Measurements from ENCODE around the gene AFF4. TPM values are rescaled to one million over a fixed set of nuclear protein-coding genes. Genes with fewer than 3 reads are reported as not detected.
"Not testable (repeated sequence)": the region's sequence is repeated elsewhere in the genome, so short reads cannot be mapped to it uniquely, and the experiment has no call there.

AFF4 gene
- polyA plus RNA-seq, 1 experiment: 62.3 TPM

GRCh38 chr5:132979976-132980375, 16.5 kb upstream of the AFF4 start:
- H3K27me3 ChIP-seq (ENCODE audit: control insufficient read depth, insufficient read depth, low read length): no peaks in the 10 kb centered on the region
- POLR2A ChIA-PET: interaction anchor here (0.6 kb wide), 1 partner anchor 9 kb away, joined by 5 read pairs; no protein-coding TSS in a partner anchor
- TF ChIP-seq CTCF (IDR thresholded peaks at IDR 0.05; ENCODE audit: low read depth, low read length): no peak
- no peak overlapping the region for H3K4me3 ChIP-seq (ENCODE audit: low read depth, low read length)
- H3K9me3 ChIP-seq (ENCODE audit: control insufficient read depth, insufficient read depth, low read length): peaks cover 8% of the 10 kb centered on the region
- no peak overlapping the region for H3K27ac ChIP-seq (ENCODE audit: low read depth, low read length)
- no peak for DNase-seq (ENCODE audit: low read depth, low spot score)
- CTCF ChIA-PET: no interaction called here

- ChIA-PET POLR2A (no interaction called here), CTCF (no interaction called here)
- Histone ChIP-seq H3K27me3 (ENCODE audit: control insufficient read depth, insufficient read depth, low read length) (no peaks in the 10 kb centered on the region), H3K27ac (ENCODE audit: low read depth, low read length) (no peak overlapping the region), H3K9me3 (ENCODE audit: control insufficient read depth, insufficient read depth, low read length) (peaks cover 8% of the 10 kb centered on the region), H3K4me3 (ENCODE audit: low read depth, low read length) (no peak overlapping the region)
- TF ChIP-seq CTCF (IDR thresholded peaks at IDR 0.05; ENCODE audit: low read depth, low read length): no peak
- no peak for DNase-seq (ENCODE audit: low read depth, low spot score)
Observed at GRCh38 chr5:132979367-132979940, 16.0 kb upstream of the AFF4 start.

- peaks cover 8% of the 10 kb centered on the region for H3K9me3 ChIP-seq (ENCODE audit: control insufficient read depth, insufficient read depth, low read length)
- H3K4me3 ChIP-seq (ENCODE audit: low read depth, low read length): no peak overlapping the region
- no peak overlapping the region for H3K27ac ChIP-seq (ENCODE audit: low read depth, low read length)
- H3K27me3 ChIP-seq (ENCODE audit: control insufficient read depth, insufficient read depth, low read length): no peaks in the 10 kb centered on the region
- TF ChIP-seq CTCF (IDR thresholded peaks at IDR 0.05; ENCODE audit: low read depth, low read length): no peak
- ChIA-PET CTCF (no interaction called here), POLR2A (interaction anchor here (0.9 kb wide), 1 partner anchor 13 kb away, joined by 6 read pairs; the partner anchor contains the start of gene AFF4)
- DNase-seq (ENCODE audit: low read depth, low spot score): no peak
Observed at GRCh38 chr5:132976852-132977251, 13.4 kb upstream of the AFF4 start.

GRCh38 chr5:132972436-132972828, 9.0 kb upstream of the AFF4 start:
- H3K4me3 ChIP-seq (ENCODE audit: low read depth, low read length); H3K27ac ChIP-seq (ENCODE audit: low read depth, low read length); DNase-seq (ENCODE audit: low read depth, low spot score); H3K27me3 ChIP-seq (ENCODE audit: control insufficient read depth, insufficient read depth, low read length); H3K9me3 ChIP-seq (ENCODE audit: control insufficient read depth, insufficient read depth, low read length); CTCF ChIA-PET: not testable (repeated sequence)
- POLR2A ChIA-PET: interaction anchor here (1.6 kb wide), 1 partner anchor 9 kb away, joined by 5 read pairs; the partner anchor contains the start of gene AFF4

GRCh38 chr5:132971483-132972435, 8.3 kb upstream of the AFF4 start:
- Histone ChIP-seq H3K9me3 (ENCODE audit: control insufficient read depth, insufficient read depth, low read length) (peaks cover 3% of the 10 kb centered on the region), H3K27ac (ENCODE audit: low read depth, low read length) (no peak overlapping the region), H3K27me3 (ENCODE audit: control insufficient read depth, insufficient read depth, low read length) (no peaks in the 10 kb centered on the region), H3K4me3 (ENCODE audit: low read depth, low read length) (no peak overlapping the region)
- no peak for DNase-seq (ENCODE audit: low read depth, low spot score)
- ChIA-PET CTCF (interaction anchor here (0.7 kb wide), 1 partner anchor 12 kb away, joined by 3 read pairs; no protein-coding TSS in a partner anchor), POLR2A (interaction anchor here (0.7 kb wide), 1 partner anchor 8 kb away, joined by 5 read pairs; no protein-coding TSS in a partner anchor)
- TF ChIP-seq CTCF (IDR thresholded peaks at IDR 0.05; ENCODE audit: low read depth, low read length): no peak
